Keratinocyte (primary cell): ENCODE measurements around the gene DEPDC5. TPM values are rescaled to one million over a fixed set of nuclear protein-coding genes. Genes with fewer than 3 reads are reported as not detected.
A peak's percentile ranks its signal among the peaks of the same experiment; 100 is the strongest.

ENCODE experiments used
- DNase-seq: peaks from one replicate; pipeline ENCODE4 v3.0.0-alpha.2; 2011; ENCODE audit warnings: low read depth, missing footprints, low spot score
- FAIRE-seq: peaks from 2 replicates; lab custom pipeline; 2011; peaks lifted over from hg19 to GRCh38; lab: Jason Lieb, UNC
- H2AFZ ChIP-seq: 2 replicates; pipeline ENCODE4 v1.6.0; 2012; ENCODE audit warnings: low read length, control low read depth, inconsistent platforms; ENCODE audit not compliant: control insufficient read depth
- H3K27ac ChIP-seq: 2 replicates; pipeline ENCODE4 v1.5.1; 2011; ENCODE audit warnings: low read length; ENCODE audit not compliant: control insufficient read depth, insufficient read depth
- H3K27me3 ChIP-seq: 3 replicates; pipeline ENCODE4 v1.6.0; 2011; ENCODE audit warnings: low read length; ENCODE audit not compliant: control insufficient read depth, insufficient read depth; ENCODE audit errors: extremely low read depth
- H3K36me3 ChIP-seq, 2 experiments: 2 replicates in 1 of 2; 3 replicates in 1 of 2; pipeline ENCODE4 v1.5.1; 2011; ENCODE audit warnings: low read length in 2 of 2, mild to moderate bottlenecking in 1 of 2; ENCODE audit not compliant: control insufficient read depth in 2 of 2, insufficient read depth in 2 of 2; ENCODE audit errors: extremely low read depth in 1 of 2
- H3K4me1 ChIP-seq: 3 replicates; pipeline ENCODE4 v1.5.1; 2011; ENCODE audit warnings: low read length; ENCODE audit not compliant: control insufficient read depth, insufficient read depth; ENCODE audit errors: extremely low read depth
- H3K4me2 ChIP-seq: 3 replicates; pipeline ENCODE4 v1.6.0; 2011; ENCODE audit warnings: low read depth, low read length; ENCODE audit not compliant: control insufficient read depth, insufficient read depth; ENCODE audit errors: extremely low read depth
- H3K4me3 ChIP-seq, 3 experiments: fragments of 200-600 bp in 1 of 3; sonication (generic) in 1 of 3; 2 replicates in 2 of 3; 3 replicates in 1 of 3; pipeline ENCODE4 v1.5.1; 2011 to 2016; ENCODE audit warnings: low read length in 3 of 3, mild to moderate bottlenecking in 3 of 3, control low read depth in 2 of 3, inconsistent platforms in 1 of 3, low read depth in 1 of 3, mixed read lengths in 1 of 3, mixed run types in 1 of 3, moderate library complexity in 1 of 3; ENCODE audit not compliant: control insufficient read depth in 2 of 3, insufficient read depth in 2 of 3; ENCODE audit errors: extremely low read depth in 1 of 3
- H3K79me2 ChIP-seq: 2 replicates; pipeline ENCODE4 v1.6.0; 2012; ENCODE audit warnings: low read length; ENCODE audit not compliant: control insufficient read depth, insufficient read depth
- H3K9ac ChIP-seq: 3 replicates; pipeline ENCODE4 v1.6.0; 2011; ENCODE audit warnings: low read length; ENCODE audit not compliant: control insufficient read depth, insufficient read depth; ENCODE audit errors: extremely low read depth
- H3K9me1 ChIP-seq: 3 replicates; pipeline ENCODE4 v1.6.0; 2011; ENCODE audit warnings: low read length; ENCODE audit not compliant: control insufficient read depth, insufficient read depth; ENCODE audit errors: extremely low read depth
- H3K9me3 ChIP-seq: 2 replicates; pipeline ENCODE4 v1.5.1; 2012; ENCODE audit warnings: low read depth, low read length; ENCODE audit not compliant: control insufficient read depth
- H4K20me1 ChIP-seq: 3 replicates; pipeline ENCODE4 v1.6.0; 2011; ENCODE audit warnings: low read length; ENCODE audit not compliant: control insufficient read depth, insufficient read depth; ENCODE audit errors: extremely low read depth
- EZH2 ChIP-seq: IDR thresholded peaks from one replicate; pipeline ENCODE4 v1.6.1; 2012; ENCODE audit warnings: inconsistent platforms, mild to moderate bottlenecking, low read length, moderate library complexity
- dilution Hi-C: fragments of 300-500 bp; cut with MboI; formaldehyde crosslinking; loops from one replicate; pipeline ENCODE4 v1.7.0; 2020; ENCODE audit warnings: low sequenced_read_pairs; ENCODE audit not compliant: extremely low pct_ligation_motif_present
- polyA plus RNA-seq, 5 experiments: library from polyadenylated mRNA; depleted of rRNA in 3 of 5; stranded (reverse) in 3 of 5; stranded (forward) in 1 of 5; unstranded in 1 of 5; fragments of >200 nt; gene quantifications; 1 replicate in 1 of 5; 2 replicates in 3 of 5; 3 replicates in 1 of 5; pipeline versions ENCODE4 v1.2.1 to v1.2.3, GENCODE V29; 2011 to 2012; ENCODE audit warnings: missing spikeins in 2 of 5, low read depth in 1 of 5, low replicate concordance in 1 of 5
- TF ChIP-seq, protein P1 (sequence below), 3 experiments: IDR thresholded peaks in 1 of 3; conservative IDR thresholded peaks in 1 of 3; optimal IDR thresholded peaks in 1 of 3; 2 replicates in 2 of 3; 3 replicates in 1 of 3; pipeline versions ENCODE3 to v1.5.1; 2011; ENCODE audit warnings: low read length in 3 of 3, mild to moderate bottlenecking in 3 of 3, moderate library complexity in 2 of 3, control low read depth in 1 of 3, inconsistent platforms in 1 of 3; ENCODE audit not compliant: insufficient read depth in 2 of 3; ENCODE audit errors: extremely low read depth in 1 of 3

Gene DEPDC5
- polyA plus RNA-seq, 1 donor (not counting 4 experiments of a cell fraction or from before 2014, with no cell fraction given), result 9.7 TPM

DNA sequence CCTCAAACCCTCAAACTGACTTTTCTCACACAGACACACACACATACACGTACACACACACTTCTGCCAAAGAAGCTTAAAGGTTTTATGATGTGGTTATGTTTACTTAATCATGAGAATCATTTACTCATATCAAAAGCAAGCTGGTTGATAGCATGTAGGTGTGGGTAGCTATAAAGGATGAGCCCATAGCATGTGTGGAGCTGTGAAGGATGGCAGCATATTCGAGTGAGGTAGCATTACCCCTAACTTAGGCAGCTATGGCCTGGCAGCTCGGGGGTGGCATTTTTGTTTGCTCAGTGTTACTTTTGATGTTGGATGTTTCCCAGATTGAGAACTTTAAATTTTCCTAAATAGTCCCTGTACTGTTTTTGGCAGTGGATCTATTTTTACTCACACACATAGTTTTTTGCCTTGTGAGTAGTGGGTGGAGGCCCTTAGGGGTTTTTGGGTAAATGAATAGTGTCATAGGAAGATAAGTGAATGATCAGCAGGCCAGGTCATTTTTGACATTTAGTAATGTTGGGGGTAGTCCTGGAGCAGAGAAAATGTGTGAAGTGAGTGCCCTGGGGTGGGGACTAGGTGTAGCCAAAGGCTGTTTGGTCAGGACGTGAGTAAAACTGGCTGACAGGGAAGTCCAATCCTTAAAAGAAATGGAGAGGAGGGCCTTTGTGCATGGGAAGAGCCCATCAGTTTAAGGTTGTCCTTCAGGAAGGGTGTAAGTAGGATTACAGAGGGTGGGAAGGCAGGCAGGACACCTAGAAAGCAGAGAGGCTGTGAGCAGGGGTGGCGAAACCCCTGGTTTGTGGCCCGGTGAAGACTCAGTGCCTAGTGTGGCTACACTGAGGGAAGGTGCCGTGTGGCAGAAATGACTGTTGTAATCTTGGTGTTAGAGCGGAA, 197.6 kb downstream of the DEPDC5 start:
- FAIRE-seq (no peak), DNase-seq (no peak)
- H3K4me1 ChIP-seq, result peaks cover 47% of the 10 kb centered on the region
- peak overlapping the region; percentile 4 for H3K4me2 ChIP-seq
- H4K20me1 ChIP-seq, result peaks cover 30% of the 10 kb centered on the region
- peak overlapping the region; percentile 56 for H3K27ac ChIP-seq
- no peak overlapping the region for H2AFZ ChIP-seq
- no peak overlapping the region for H3K4me3 ChIP-seq
- H3K9me3 ChIP-seq, result no peaks in the 10 kb centered on the region
- peaks cover 2% of the 10 kb centered on the region for H3K9me1 ChIP-seq
- peaks cover 22 to 44% of the 10 kb centered on the region in 2 experiments for H3K36me3 ChIP-seq
- peak overlapping the region; percentile 34 for H3K9ac ChIP-seq
- TF ChIP-seq, protein P1, sequence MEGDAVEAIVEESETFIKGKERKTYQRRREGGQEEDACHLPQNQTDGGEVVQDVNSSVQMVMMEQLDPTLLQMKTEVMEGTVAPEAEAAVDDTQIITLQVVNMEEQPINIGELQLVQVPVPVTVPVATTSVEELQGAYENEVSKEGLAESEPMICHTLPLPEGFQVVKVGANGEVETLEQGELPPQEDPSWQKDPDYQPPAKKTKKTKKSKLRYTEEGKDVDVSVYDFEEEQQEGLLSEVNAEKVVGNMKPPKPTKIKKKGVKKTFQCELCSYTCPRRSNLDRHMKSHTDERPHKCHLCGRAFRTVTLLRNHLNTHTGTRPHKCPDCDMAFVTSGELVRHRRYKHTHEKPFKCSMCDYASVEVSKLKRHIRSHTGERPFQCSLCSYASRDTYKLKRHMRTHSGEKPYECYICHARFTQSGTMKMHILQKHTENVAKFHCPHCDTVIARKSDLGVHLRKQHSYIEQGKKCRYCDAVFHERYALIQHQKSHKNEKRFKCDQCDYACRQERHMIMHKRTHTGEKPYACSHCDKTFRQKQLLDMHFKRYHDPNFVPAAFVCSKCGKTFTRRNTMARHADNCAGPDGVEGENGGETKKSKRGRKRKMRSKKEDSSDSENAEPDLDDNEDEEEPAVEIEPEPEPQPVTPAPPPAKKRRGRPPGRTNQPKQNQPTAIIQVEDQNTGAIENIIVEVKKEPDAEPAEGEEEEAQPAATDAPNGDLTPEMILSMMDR (optimal IDR thresholded peaks at IDR 0.05 in 1 of 3, IDR thresholded peaks at IDR 0.05 in 1 of 3, conservative IDR thresholded peaks at IDR 0.05 in 1 of 3; ENCODE audit: extremely low read depth in 1 of 3, insufficient read depth in 2 of 3, low read length in 3 of 3), result no peak
- no peak for TF ChIP-seq EZH2
- H3K27me3 ChIP-seq, result no peaks in the 10 kb centered on the region
- dilution Hi-C loops, result no loop called here
- H3K79me2 ChIP-seq, result peaks cover 95% of the 10 kb centered on the region

DNA sequence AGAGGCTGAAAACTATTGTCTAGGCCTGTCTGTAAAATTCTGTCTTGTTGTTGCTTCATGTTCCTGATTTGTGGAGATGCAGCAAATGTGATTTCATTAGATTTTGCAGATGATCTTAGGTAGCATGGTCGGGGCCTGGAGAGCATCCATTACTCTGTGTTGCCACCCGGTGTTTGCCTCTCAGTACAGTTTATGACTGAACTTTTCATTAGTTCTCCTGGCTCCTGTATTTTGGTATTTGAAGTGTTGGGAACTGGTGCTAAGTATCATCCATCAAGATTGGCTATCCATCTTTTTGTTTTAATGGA, 198.2 kb downstream of the DEPDC5 start:
- no peaks in the 10 kb centered on the region for H3K9me3 ChIP-seq
- no peak overlapping the region for H3K4me3 ChIP-seq
- dilution Hi-C loops, result no loop called here

More for the DNA sequence above, 198.2 kb downstream of the DEPDC5 start:
- peaks cover 42% of the 10 kb centered on the region for H3K4me1 ChIP-seq
- H3K27me3 ChIP-seq, result no peaks in the 10 kb centered on the region
- H3K9ac ChIP-seq, result peak overlapping the region; percentile 34
- no peak for FAIRE-seq
- H3K36me3 ChIP-seq, result peaks cover 28 to 48% of the 10 kb centered on the region in 2 experiments
- peaks cover 2% of the 10 kb centered on the region for H3K9me1 ChIP-seq
- DNase-seq, result no peak
- TF ChIP-seq, protein P1 (optimal IDR thresholded peaks at IDR 0.05 in 1 of 3, IDR thresholded peaks at IDR 0.05 in 1 of 3, conservative IDR thresholded peaks at IDR 0.05 in 1 of 3; ENCODE audit: extremely low read depth in 1 of 3, insufficient read depth in 2 of 3, low read length in 3 of 3), result no peak
- TF ChIP-seq EZH2, result no peak
- peaks cover 95% of the 10 kb centered on the region for H3K79me2 ChIP-seq
- peaks cover 32% of the 10 kb centered on the region for H4K20me1 ChIP-seq
- H2AFZ ChIP-seq, result no peak overlapping the region
- peak overlapping the region; percentile 56 for H3K27ac ChIP-seq
- H3K4me2 ChIP-seq, result peak overlapping the region; percentile 4
